ENCODE results near the gene DNAH9.

The DNAH9 gene

GRCh38 chr17:11924076-11924475 is 325.8 kb downstream of the DNAH9 start:
- Histone ChIP-seq H2AFZ (ENCODE audit: low read depth) (no peak overlapping the region), H3K9ac (no peak overlapping the region), H3K27ac (no peak overlapping the region), H3K4me3 (IDR thresholded peaks at IDR 0.05; ENCODE audit: insufficient read depth, low read depth, low read length) (no peak overlapping the region), H3K27me3 (ENCODE audit: insufficient read depth, low read depth) (no peaks in the 10 kb centered on the region), H4K20me1 (ENCODE audit: insufficient read depth) (no peaks in the 10 kb centered on the region), H3K79me2 (ENCODE audit: insufficient read depth, low read depth) (no peaks in the 10 kb centered on the region), H3K4me2 (no peak overlapping the region), H3K36me3 (ENCODE audit: insufficient read depth) (no peaks in the 10 kb centered on the region), H3K4me1 (ENCODE audit: low read depth, poor library complexity, severe bottlenecking) (no peaks in the 10 kb centered on the region)
- TF ChIP-seq, protein P1, sequence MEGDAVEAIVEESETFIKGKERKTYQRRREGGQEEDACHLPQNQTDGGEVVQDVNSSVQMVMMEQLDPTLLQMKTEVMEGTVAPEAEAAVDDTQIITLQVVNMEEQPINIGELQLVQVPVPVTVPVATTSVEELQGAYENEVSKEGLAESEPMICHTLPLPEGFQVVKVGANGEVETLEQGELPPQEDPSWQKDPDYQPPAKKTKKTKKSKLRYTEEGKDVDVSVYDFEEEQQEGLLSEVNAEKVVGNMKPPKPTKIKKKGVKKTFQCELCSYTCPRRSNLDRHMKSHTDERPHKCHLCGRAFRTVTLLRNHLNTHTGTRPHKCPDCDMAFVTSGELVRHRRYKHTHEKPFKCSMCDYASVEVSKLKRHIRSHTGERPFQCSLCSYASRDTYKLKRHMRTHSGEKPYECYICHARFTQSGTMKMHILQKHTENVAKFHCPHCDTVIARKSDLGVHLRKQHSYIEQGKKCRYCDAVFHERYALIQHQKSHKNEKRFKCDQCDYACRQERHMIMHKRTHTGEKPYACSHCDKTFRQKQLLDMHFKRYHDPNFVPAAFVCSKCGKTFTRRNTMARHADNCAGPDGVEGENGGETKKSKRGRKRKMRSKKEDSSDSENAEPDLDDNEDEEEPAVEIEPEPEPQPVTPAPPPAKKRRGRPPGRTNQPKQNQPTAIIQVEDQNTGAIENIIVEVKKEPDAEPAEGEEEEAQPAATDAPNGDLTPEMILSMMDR (conservative IDR thresholded peaks at IDR 0.05; ENCODE audit: low read depth, low read length), result no peak

GRCh38 chr17:11925262-11926021 is 327.2 kb downstream of the DNAH9 start:
- Histone ChIP-seq H3K36me3 (ENCODE audit: insufficient read depth) (no peaks in the 10 kb centered on the region), H3K4me1 (ENCODE audit: low read depth, poor library complexity, severe bottlenecking) (no peaks in the 10 kb centered on the region), H3K27ac (no peak overlapping the region), H3K4me3 (IDR thresholded peaks at IDR 0.05; ENCODE audit: insufficient read depth, low read depth, low read length) (no peak overlapping the region), H3K4me2 (no peak overlapping the region), H4K20me1 (ENCODE audit: insufficient read depth) (no peaks in the 10 kb centered on the region), H3K79me2 (ENCODE audit: insufficient read depth, low read depth) (no peaks in the 10 kb centered on the region), H2AFZ (ENCODE audit: low read depth) (no peak overlapping the region), H3K27me3 (ENCODE audit: insufficient read depth, low read depth) (no peaks in the 10 kb centered on the region), H3K9ac (no peak overlapping the region)
- TF ChIP-seq, protein P1 (conservative IDR thresholded peaks at IDR 0.05; ENCODE audit: low read depth, low read length), result no peak

GRCh38 chr17:11928436-11928835 is 330.2 kb downstream of the DNAH9 start:
- Histone ChIP-seq H3K36me3 (ENCODE audit: insufficient read depth) (no peaks in the 10 kb centered on the region), H3K27ac (no peak overlapping the region), H3K9ac (no peak overlapping the region), H2AFZ (ENCODE audit: low read depth) (no peak overlapping the region), H4K20me1 (ENCODE audit: insufficient read depth) (no peaks in the 10 kb centered on the region), H3K4me3 (IDR thresholded peaks at IDR 0.05; ENCODE audit: insufficient read depth, low read depth, low read length) (no peak overlapping the region), H3K27me3 (ENCODE audit: insufficient read depth, low read depth) (no peaks in the 10 kb centered on the region), H3K4me1 (ENCODE audit: low read depth, poor library complexity, severe bottlenecking) (no peaks in the 10 kb centered on the region), H3K4me2 (no peak overlapping the region), H3K79me2 (ENCODE audit: insufficient read depth, low read depth) (no peaks in the 10 kb centered on the region)
- TF ChIP-seq, protein P1 (conservative IDR thresholded peaks at IDR 0.05; ENCODE audit: low read depth, low read length), result no peak

GRCh38 chr17:11932337-11932898 is 334.1 kb downstream of the DNAH9 start:
- Histone ChIP-seq H3K27me3 (ENCODE audit: insufficient read depth, low read depth) (no peaks in the 10 kb centered on the region), H3K79me2 (ENCODE audit: insufficient read depth, low read depth) (no peaks in the 10 kb centered on the region), H2AFZ (ENCODE audit: low read depth) (no peak overlapping the region), H3K4me2 (no peak overlapping the region), H3K27ac (no peak overlapping the region), H4K20me1 (ENCODE audit: insufficient read depth) (no peaks in the 10 kb centered on the region), H3K4me3 (IDR thresholded peaks at IDR 0.05; ENCODE audit: insufficient read depth, low read depth, low read length) (no peak overlapping the region), H3K9ac (no peak overlapping the region), H3K36me3 (ENCODE audit: insufficient read depth) (no peaks in the 10 kb centered on the region), H3K4me1 (ENCODE audit: low read depth, poor library complexity, severe bottlenecking) (no peaks in the 10 kb centered on the region)
- TF ChIP-seq, protein P1 (conservative IDR thresholded peaks at IDR 0.05; ENCODE audit: low read depth, low read length), result no peak

Data from KMS-11 (cell line).